ENCODE data around the gene C6orf120. TPM values are rescaled to one million over a fixed set of nuclear protein-coding genes. Genes with fewer than 3 reads are reported as not detected.
"Not testable (repeated sequence)": the region's sequence is repeated elsewhere in the genome, so short reads cannot be mapped to it uniquely, and the experiment has no call there.

C6orf120 gene
- total RNA-seq, 1 donor from 2014 or later = 34.4 TPM

DNA sequence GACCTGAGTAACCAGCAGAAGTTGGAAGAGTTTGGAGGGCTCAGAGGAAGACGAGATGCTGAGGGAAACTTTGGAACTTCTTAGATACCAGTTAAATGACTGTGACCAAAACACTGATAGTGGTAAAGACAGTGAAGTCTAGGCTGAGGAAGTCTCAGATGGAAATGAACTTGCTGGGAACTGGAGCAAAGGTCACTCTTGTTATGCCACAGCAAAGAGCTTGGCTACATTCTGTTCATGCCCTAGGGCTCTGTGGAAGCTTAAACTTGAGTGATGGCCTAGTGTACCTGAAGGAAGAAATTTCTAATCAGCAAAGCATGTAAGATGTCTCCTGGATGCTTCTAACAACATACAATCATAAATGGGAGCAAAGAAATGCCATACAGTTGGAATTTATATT, 24.8 kb upstream of the C6orf120 start:
- DNase-seq (ENCODE audit: low spot score) = no peak

DNA sequence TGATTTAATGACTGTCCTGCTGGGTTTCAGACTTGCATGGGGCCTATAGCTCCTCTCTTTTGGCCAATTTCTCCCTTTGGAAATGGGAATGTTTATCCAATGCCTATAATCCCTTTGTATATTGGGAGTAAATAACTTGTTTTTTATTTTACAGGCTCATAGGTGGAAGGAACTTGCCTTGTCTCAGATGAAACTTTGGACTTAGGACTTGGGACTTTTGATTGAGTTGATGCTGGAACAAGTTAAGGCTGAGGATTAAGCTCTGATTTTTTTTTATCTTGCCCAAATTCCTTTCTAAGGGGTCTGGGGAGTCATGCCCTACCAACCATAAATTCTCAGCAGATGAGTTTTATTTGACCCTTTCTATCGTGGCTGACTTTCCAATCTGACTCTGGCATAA, 23.6 kb upstream of the C6orf120 start:
- no peak for DNase-seq (ENCODE audit: low spot score)

DNA sequence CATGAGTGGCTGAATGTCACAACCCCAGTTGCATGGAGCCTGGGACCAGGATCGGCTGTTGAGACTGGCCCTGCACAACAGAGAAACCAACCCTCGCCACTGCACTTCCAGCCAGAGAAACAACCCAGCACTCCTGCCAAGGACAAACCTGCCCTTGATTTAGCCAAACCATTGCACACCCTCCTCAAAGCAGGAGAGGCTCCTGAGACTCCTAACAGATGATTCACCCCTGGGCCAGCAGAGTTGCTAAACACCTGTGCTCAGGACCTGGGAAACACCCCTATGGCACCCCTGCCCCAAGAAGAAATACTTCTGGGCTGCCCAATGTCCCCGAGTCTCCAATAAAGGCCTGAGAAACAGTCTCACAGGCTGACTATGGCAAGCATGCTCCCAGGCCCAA, 17.9 kb upstream of the C6orf120 start:
- no peak for DNase-seq (ENCODE audit: low spot score)

DNA sequence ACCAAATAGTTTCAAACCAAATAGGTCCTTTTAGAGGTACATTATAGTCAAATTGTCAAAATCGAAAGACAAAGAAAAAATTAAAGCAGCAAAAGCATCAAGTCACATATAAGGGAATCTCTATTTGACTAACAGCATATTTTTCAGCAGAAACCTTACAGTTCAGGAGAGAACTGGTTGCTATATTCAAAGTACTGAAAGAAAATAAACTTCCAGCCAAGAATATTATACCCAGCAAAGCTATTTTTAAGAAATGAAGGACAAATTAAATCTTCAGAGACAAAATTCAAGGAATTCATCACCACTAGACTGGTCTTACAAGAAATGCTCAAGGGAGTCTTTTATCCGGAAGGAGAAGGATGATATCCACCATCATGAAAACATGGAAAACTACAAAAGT, 16.1 kb upstream of the C6orf120 start:
- no peak for DNase-seq (ENCODE audit: low spot score)

DNA sequence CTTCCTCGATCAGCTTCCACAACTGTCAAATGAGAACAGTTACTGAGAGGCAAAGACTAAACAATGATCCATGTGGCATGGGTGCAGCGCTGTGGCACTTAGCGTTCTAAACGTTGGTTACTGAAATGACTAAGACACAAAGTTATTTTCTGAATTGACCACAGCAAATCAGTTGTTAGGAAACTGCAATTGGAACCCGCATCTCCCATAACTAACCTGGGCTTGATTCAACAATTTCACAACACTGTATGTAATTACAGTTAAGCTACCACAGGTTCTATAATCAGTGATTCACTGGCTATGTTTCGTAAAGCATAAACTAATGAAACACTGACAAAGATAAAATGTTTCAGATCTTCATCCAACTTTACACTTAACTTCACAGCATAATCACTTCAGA, 12.6 kb upstream of the C6orf120 start:
- DNase-seq (ENCODE audit: low spot score) = no peak

DNA sequence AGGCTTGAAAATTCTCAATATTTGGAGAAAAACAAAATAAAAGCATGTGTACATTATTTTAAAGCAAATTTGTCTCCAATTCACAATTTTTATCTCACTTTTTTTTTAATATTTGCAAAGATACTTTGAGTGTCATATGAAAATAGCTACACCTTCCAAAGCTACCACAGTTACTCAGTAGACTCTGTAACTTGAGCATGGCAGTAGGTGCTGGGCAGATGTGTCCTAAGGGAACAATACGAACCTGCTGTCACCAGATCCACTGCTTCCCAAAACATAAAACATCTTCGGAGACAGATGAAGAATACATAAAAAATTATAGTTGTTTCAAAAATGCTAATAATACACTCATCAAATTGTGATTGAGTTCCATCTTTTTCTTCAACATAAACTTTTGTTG, 10.7 kb upstream of the C6orf120 start:
- no peak for DNase-seq (ENCODE audit: low spot score)

DNA sequence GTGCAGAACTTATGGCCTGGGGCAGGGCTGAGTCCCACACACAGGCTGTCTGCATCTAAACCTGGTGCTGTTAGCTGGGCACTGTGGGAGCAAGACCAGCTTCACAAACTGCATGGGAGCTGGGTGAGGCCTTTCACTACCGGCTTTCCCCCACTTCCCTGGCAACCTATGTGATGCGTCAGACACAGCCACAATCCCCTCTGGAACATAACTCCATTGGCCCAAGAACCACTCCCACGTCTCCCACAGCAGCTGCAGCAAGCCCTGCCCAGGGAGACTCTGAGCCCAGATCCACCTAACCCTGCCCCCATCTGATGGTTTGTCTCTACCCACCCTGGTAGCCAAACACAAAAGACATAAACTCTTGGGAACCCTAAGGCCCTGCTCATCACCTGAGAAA, 9.4 kb upstream of the C6orf120 start:
- no peak for DNase-seq (ENCODE audit: low spot score)

DNA sequence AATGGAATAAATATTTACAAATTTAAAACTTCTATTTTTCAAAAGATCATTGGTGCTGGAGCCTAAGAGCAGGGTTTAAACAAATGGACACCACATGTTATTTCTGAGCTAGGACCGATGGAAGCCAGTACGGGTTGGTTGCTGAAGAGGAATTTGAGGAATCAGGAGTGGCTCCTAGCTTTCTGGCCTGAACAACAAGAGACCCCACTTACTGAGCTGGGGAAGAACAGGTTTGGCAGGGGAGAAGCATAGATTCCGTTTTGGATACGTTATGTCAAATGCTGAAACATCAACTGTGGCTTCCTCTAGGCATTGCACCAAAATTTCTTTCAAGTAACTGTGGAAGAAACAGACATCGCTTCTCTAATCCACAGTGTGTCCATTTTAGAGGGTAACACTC, 6.8 kb upstream of the C6orf120 start:
- no peak for DNase-seq (ENCODE audit: low spot score)

DNA sequence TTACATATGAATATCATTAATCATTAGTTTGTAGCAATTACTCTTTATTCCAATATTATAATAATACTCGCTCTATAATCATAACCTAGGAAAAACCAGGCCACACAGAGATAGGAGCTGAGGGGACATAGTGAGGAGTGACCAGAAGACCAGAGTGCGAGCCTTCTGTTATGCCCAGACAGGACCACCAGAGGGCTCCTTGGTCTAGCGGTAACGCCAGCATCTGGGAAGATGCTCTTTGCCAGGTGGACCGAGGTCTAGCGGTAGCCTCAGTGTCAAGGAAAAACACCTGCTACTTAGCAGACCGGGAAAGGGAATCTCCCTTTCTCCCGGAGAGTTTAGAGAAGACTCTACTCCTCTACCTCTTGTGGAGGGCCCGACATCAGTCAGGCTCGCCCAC, 4.8 kb upstream of the C6orf120 start:
- DNase-seq (ENCODE audit: low spot score) = not testable (repeated sequence)

DNA sequence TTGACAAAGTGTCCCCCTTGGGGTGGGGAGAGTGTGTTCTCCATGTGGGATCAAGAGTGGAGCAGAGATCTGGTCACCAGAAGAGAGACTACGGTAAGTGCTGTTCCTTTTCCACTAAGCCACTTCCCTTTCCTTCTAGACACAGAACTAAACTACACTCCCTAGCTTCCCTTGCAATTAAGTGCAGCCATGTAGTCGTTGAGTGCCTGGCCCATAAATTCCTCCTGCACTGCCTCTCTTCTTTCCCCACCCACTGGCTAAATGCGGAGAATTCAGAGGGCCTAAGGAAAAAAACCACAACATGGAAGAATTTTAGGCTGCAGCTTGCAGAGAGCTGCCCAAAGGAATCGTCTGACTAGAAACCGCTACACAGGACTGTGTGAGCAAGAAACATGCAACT, 1.6 kb upstream of the C6orf120 start:
- DNase-seq (ENCODE audit: low spot score) = no peak

DNA sequence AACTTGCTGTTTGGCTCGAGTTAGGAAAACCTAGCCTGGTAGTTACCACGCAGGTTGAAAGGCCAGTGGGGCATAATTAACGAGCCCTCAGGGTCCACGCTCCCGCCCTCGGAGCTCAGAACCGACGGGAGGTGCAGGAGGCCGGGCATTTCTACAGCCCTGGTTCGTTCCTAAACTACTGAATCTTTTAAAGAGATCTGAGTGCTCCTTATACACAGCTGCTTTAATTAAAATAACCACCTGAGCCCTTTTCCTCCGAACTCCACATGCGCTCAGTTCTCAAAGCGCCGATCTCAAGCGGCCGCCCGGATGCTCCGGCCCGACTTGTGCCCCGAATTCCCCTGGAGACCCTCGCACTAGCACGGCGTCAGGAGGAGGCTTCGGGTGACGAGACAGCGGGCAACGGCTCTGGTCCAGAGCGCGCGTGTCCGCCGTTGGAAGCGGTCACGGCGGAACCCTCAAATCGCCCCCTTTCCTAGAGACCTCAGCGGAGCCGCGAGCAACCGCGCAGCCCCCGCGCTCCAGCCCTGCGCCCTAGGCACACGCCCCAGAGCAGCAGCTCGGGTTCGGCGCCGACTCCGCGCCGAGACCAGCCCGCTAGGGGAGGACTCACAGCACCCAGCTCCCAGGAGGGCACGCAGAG, 494 bp upstream of the C6orf120 start:
- no peak for DNase-seq (ENCODE audit: low spot score)

DNA sequence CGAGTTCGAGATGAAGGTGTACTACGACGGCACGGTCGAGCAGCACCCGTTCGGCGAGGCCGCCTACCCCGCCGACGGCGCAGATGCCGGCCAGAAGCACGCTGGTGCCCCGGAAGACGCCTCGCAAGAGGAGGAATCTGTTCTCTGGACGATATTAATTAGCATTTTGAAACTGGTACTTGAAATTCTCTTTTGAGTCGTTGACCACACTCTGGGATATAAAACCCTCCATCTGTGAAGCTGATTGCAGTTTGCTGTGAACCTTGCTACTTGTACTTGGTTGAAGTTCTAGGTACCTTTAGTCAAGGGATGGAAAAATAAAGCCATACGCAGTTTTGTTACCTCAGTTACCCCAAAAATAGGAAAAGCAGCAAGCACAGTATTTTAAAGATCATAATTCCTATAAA, 917 bp downstream of the C6orf120 start:
- no peak for DNase-seq (ENCODE audit: low spot score)

DNA sequence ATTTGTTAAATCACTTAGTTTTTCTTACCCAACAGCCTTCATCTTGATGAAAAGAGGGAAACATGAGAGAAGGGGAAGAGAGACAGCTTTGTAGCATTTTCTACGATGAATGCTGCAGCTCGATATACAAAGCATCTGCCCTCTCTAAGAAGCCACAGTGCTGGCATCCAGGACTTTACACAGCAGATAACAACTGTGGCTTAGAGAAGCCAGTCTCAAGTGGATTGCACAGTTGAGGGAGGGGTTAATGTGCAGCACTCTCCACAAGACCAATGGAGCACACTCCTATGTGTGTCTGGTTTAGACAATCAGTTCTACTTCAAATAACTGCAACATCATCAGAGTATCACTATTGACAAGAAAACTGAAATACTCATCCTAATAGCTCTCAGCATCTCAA, 5.8 kb downstream of the C6orf120 start:
- DNase-seq (ENCODE audit: low spot score) = no peak

DNA sequence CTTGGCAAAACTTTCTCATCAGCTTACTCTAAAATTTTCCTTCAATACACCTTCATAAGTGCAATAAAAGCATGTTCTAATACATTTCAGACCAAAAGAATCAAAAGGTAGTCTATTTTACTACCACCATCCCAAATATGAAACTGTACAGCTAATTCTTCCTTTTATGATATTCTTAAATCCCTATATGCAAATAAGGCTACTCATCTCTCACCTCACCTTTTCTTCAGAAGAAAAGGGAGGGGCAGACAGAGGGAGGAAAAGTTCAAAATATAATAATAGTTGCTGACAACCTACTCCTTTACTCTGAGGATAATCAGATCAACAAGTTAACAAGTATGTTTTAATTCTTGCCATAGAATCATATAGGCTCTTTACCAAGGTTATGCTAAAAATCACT, 7.4 kb downstream of the C6orf120 start:
- no peak for DNase-seq (ENCODE audit: low spot score)

DNA sequence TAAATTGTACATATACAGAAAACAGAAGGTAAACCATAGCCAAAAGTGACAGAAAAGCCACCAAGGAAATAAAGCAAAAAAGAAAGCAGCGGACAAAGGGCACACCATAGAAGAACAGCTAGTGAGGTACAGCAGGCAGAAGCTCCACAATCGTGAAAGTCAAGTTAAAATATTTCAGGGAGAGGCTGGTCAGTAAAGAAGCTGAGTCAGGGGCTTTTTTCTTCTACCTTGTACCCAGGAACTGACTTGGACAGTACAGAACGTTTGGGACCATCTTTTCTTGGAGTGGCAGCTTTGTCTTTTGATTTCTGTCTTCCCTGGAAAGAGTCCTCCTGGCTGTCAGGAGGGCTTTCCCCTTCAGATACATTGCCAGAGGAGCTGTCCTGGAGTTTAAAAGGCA, 8.1 kb downstream of the C6orf120 start:
- DNase-seq (ENCODE audit: low spot score) = no peak

DNA sequence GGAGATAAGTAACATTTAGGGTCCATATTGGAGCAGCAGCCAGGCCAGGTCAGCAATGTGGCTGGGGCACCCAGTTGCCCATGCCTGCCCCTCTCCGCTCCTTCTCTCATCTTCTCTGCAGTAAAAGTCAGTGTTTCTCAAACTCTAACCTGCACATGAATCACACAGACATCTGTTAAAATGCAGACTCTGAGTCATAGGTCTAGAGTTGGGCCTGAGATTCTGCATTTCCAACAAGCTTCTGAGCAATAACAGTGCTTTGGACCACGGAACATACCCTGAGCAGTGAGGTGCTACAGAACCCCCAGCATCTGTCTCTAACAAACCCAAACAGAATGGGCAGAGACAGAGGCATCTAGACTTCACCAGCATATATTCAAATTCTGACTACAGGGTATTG, 12.3 kb downstream of the C6orf120 start:
- DNase-seq (ENCODE audit: low spot score) = no peak

DNA sequence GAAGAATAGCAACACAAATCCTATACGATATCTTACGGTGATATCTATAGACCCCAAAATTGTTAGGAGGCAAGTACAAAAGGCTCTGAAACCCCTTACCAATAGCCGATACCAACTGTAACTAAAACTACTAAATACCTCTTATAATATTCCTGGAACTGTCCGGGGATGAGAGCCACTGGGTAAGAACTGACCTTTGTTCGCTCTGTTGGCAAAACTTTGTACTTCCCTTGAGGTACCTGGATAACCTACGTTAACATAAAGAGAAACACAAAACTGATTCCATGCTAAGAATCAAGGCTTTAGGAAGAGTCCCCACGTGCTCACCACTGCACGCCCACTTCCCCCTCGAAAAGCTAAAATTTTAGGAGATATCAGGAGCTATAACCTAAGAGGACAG, 12.7 kb downstream of the C6orf120 start:
- DNase-seq (ENCODE audit: low spot score) = no peak

DNA sequence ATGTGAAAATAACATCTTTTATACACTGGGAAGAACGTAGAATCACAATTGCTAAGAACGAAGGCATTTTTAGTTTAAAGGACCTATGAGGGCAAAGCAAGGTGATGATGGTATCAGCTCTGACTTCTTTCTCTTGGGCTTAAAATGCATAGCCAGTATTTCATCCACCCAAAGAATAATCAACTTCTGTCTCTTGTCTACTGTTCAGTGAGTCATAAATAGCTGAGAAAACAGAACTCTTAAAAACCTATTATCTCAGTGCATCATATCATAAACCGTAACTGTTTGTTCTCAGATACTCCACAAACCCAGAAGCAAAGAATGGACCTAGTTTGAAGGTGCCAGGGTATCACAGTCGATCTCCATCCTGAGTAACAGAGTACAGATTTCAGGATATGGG, 17.2 kb downstream of the C6orf120 start:
- DNase-seq (ENCODE audit: low spot score) = no peak

DNA sequence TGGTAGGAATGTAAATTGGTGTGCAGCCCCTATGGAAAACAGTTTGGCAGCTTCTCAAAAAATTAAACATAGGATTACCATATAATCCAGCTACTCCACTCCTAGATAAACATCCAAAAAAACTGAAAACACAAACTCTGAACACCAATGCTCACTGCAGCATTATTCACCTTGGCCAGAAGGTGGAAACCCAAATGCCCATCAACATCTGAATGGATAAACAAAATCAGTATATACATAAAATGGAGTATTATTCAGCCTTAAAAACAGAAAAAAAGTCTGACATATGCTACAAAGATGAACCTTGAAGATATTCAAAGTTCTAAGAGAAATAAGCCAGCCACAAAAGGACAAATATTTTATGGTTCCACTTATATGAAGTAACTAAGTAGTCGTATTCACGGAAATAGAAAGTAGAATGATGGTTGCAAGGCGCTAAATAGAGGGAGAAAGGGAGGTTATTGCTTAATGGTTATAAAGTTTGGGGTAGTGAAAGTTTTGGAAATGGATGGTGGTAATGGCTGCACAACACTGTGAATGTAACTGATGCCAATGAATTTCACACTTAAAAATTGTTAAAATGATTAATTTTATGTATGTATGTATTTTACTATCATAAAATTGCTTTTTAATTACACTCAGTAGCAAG, 18.4 kb downstream of the C6orf120 start:
- no peak for DNase-seq (ENCODE audit: low spot score)

DNA sequence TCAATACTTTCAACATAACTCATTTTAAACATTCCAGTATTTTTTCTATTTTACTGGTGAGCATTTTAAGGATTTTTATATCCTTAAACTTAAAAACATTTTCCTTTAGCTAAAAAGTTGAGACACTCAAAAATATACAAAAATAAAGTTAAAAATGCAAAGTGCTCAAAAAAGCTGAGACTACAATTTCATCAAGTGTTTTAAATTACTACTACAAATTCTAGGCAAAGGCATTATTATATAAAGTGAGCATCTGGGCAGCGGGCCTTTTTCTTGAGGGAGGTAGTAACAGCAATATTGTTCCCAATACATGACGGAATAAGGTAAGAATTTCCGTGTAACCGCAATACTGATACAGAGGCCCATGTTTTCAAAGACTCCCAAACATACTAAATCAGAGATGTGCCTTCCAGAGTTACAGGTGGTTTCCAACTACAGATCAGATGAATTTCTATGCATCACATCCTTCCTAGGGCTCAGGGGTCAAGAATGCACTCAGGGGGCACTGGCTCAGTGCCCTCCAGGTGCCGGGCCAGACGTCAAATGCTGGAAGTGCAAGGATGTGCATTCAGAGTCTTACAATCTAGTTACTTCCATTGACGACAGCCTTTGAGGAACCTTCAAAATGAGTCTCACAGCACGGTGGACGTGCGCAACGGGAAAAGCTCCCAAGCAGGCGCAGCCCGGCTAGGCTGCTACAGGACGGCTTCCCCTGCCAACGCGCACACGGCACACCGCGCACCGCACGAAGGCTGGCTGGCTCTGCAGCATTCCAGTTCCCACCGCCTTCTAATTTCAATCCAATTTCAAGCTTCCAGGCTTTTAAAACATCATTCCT, 20.7 kb downstream of the C6orf120 start:
- no peak for DNase-seq (ENCODE audit: low spot score)

DNA sequence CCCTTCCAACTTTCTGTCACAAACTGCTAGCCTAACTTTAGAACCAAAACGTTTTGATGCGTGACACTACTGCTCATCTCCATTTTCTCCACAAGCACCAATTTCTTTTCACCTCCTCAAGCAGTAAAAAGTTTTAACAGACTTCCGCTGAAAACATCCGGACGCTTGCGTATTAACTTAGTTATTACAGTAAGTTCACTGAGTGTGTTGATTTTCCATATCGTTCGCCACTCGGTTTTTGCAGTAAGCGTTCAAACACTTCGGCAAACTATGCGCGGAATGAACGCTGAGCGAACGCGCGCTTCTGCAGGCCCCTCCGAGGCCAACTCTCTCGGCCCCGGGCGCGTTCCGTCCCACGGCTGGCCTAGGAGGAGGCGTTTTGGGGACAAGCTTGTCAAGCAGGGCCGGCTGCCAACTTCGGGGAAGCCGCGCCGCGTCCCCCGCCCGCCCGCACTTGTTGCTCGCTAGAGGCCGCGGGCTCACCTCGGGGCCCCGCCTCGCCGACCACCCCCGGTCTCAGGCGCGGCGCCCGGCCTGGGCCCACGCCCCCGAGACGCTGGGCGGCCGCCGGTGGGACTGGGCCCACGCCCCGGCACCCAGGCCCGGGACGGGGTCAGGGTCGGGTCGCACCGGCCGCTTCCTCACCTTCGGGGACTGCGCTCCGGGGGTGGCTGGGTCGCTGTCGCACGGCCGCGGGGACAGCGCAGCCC, 21.4 kb downstream of the C6orf120 start:
- peak; percentile 94 for DNase-seq (ENCODE audit: low spot score)

DNA sequence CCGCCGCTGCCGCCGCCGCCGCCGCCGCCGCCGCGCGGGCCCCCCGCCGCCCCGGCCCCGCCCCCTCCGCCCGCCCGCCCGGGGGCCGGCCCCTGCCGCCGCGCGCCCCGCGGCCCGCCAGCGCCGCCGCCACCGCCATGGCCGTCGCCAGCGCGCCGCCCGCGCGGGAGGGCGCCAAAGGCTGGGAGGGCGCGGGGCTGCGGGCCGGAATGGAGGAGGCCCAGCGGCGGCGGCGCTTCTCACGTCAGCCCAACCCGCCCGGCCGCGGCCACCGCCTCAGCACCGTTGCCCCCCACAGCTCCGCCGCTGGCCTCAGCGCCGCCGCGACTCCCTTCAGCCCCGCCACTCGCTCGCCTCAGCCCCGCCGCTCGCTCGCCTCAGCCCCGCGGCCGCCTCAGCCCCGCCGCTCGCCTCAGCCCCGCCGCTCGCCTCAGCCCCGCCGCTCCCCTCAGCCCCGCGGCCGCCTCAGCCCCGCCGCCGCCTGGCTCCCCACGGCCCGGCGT, 22.1 kb downstream of the C6orf120 start:
- no peak for DNase-seq (ENCODE audit: low spot score)

Measured in mesenteric fat pad (tissue), 1 donor.